Activated CD8-positive, alpha-beta memory T cell treated with anti-CD3 and anti-CD28 coated beads for 24 hours (primary cell): ENCODE results near the gene LASP1.
A peak's percentile ranks its signal among the peaks of the same experiment; 100 is the strongest.

Experiments
- DNase-seq: peaks from one replicate; pipeline ENCODE4 v3.0.0-alpha.2; 2020

The LASP1 gene

GRCh38 chr17:38889745-38890409, 20.0 kb downstream of the LASP1 start:
- no peak for DNase-seq

GRCh38 chr17:38890410-38890746, 20.5 kb downstream of the LASP1 start:
- peak; percentile 63 for DNase-seq

GRCh38 chr17:38891441-38891840, 21.6 kb downstream of the LASP1 start:
- DNase-seq: peak; percentile 56

- peak; percentile 72 for DNase-seq
Measured at GRCh38 chr17:38892083-38892482, 22.2 kb downstream of the LASP1 start.

- peak; percentile 59 for DNase-seq
Measured at GRCh38 chr17:38892620-38893019, 22.8 kb downstream of the LASP1 start.

GRCh38 chr17:38893113-38893512, 23.3 kb downstream of the LASP1 start:
- peak; percentile 58 for DNase-seq

- peak; percentile 76 for DNase-seq
Measured at GRCh38 chr17:38893607-38894006, 23.7 kb downstream of the LASP1 start.

- DNase-seq: no peak
Measured at GRCh38 chr17:38894276-38894675, 24.4 kb downstream of the LASP1 start.

- no peak for DNase-seq
Measured at GRCh38 chr17:38896346-38896954, 26.6 kb downstream of the LASP1 start.

- no peak for DNase-seq
Measured at GRCh38 chr17:38897176-38897575, 27.3 kb downstream of the LASP1 start.

GRCh38 chr17:38897671-38898290, 27.9 kb downstream of the LASP1 start:
- peak; percentile 62 for DNase-seq

- no peak for DNase-seq
Measured at GRCh38 chr17:38898291-38898679, 28.4 kb downstream of the LASP1 start.

- peak; percentile 93 for DNase-seq
Measured at GRCh38 chr17:38898812-38899348, 29.0 kb downstream of the LASP1 start.

GRCh38 chr17:38899421-38899820, 29.6 kb downstream of the LASP1 start:
- no peak for DNase-seq

GRCh38 chr17:38900978-38901656, 31.3 kb downstream of the LASP1 start:
- peak; percentile 70 for DNase-seq

GRCh38 chr17:38903404-38903803, 33.5 kb downstream of the LASP1 start:
- DNase-seq: no peak

- no peak for DNase-seq
Measured at GRCh38 chr17:38904892-38905291, 35.0 kb downstream of the LASP1 start.

GRCh38 chr17:38905375-38905774, 35.5 kb downstream of the LASP1 start:
- DNase-seq: no peak

- DNase-seq: no peak
Measured at GRCh38 chr17:38906460-38907228, 36.8 kb downstream of the LASP1 start.

GRCh38 chr17:38907930-38908675, 38.2 kb downstream of the LASP1 start:
- no peak for DNase-seq

GRCh38 chr17:38908676-38909181, 38.9 kb downstream of the LASP1 start:
- DNase-seq: no peak

- no peak for DNase-seq
Measured at GRCh38 chr17:38910325-38910724, 40.5 kb downstream of the LASP1 start.
